ENCODE measurements around the gene RNF130.
"Not testable (repeated sequence)": the region's sequence is repeated elsewhere in the genome, so short reads cannot be mapped to it uniquely, and the experiment has no call there.

The RNF130 gene

DNA sequence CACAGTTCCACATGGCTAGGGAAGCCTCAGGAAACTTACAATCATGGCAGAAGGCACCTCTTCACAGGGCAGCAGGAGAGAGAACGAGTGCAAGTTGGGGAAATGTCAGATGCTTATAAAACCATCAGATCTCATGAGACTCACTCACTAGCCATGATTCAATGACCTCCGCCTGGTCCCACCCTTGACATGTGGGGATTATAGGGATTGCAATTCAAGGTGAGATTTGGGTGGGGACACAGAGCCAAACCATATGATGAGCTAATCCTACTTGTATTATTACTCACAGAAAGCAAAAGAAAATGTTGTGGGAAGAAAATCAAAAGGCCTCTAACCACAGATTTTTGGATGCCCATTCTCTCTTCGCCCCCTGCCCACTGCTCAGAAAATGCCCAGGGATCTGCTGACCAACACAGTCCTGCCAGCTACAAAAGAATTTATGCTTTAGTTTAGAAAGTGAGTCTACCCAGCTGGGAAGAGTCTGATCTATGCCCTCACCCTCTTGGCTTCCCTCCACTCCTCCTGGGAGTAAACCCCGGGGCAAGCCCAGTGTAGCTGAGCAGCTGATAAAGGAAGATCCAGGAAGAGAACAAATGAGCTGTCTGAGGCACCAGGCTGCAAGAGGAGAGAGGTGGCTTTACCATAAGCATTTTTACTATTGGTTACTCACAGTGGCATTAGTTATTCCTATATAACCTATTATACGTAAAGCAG, 53.1 kb downstream of the RNF130 start:
- DNase-seq (ENCODE audit: low spot score) = no peak

DNA sequence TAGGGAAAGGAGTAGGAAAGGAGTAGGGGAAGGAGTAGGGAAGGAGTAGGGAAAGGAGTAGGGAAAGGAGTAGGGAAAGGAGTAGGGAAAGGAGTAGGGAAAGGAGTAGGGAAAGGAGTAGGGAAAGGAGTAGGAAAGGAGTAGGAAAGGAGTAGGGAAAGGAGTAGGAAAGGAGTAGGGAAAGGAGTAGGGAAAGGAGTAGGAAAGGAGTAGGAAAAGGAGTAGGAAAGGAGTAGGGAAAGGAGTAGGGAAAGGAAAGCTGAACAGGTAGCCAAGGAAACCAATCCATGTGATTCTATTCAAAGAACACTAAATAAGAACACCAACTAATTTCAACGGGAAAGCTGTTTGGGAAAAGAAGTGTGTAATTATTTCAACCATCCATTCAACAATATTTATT, 56.0 kb downstream of the RNF130 start:
- not testable (repeated sequence) for DNase-seq (ENCODE audit: low spot score)

DNA sequence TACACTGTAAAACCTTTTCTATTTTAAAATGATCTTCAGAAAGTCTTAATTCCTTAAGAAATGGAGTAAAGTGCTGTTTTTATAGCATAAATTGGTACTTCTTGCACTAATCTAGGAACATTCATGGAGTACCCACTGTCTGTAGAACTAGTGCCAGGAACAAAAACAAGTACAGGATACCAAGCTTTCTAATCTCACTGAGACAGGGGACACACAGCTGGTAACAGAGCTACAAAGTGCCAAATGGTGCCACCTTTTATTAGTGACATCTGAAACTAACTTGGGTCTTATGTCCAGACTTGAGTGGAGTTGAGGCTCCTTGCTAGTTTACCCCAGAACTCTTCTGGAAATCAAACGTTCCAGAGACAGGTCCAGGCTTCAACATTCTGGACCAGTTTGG, 57.9 kb downstream of the RNF130 start:
- DNase-seq (ENCODE audit: low spot score) = no peak

DNA sequence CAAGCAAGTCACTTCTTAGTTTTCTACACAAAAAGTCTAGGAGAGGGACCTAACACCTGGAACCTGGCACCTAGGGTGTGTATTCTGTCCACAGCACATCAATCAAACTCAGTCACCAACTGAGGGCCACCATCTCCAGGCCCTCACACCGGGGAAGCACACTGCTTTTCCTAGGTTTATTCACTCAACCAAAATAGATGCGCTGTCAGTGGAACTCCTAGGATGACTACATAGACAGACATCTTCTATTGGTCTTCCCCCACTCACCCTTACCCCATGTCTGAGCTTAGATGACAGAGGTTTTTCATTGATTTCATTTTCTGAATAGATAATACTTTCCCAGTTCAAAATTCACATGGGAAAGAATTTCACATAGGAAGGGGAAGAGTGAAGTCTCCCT, 59.2 kb downstream of the RNF130 start:
- DNase-seq (ENCODE audit: low spot score) = no peak

DNA sequence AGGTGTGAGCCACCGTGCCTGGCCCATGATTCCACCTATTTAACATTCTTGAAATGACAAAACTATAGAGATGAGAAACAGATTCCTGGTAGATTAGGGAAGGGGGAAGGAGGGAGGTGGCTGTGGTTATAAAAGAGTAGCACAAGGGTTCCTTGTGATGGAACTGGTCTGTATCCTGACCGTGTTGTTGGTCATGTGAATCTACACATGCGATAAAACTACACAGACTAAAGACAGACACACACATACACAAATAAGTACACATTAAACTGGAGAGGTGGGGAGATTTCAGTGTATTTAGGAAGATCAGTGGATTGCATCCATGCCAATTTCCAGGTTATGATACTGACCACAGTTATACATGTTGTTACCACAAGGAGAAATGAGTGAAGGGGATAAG, 60.9 kb downstream of the RNF130 start:
- DNase-seq (ENCODE audit: low spot score) = no peak

DNA sequence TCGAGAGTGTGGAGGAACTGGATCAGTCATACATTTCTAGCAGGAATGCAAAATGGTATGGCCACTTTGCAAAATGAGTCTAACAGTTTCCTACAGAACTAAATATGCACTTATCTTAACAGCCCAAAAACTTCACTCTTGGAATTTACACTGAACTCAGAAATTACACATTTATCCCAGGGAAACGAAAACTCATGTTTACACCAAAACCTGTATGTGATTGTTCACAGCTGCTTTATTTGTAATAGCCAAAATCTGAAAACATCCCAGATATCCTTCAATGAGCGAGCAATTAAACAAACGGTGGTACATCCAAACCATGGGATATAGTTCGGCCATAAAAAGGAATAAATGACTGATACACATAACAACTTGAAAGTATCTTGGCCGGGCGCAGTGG, 62.0 kb downstream of the RNF130 start:
- no peak for DNase-seq (ENCODE audit: low spot score)

DNA sequence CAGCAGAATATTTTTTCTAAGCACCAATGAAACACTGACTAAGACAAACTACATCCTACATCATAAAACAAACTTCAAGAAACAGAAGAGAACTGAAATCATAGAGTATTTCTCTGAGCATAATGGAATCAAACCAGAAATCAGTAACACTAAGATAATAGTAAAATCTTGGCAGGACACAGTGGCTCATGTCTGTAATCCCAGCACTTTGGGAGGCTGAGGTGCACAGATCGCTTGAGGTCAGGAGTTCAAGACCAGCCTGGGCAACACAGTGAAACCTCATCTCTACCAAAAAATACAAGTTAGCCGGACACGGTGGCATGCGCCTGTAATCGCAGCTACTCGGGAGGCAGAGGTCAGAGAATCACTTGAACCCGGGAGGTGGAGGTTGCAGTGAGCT, 63.1 kb downstream of the RNF130 start:
- no peak for DNase-seq (ENCODE audit: low spot score)

DNA sequence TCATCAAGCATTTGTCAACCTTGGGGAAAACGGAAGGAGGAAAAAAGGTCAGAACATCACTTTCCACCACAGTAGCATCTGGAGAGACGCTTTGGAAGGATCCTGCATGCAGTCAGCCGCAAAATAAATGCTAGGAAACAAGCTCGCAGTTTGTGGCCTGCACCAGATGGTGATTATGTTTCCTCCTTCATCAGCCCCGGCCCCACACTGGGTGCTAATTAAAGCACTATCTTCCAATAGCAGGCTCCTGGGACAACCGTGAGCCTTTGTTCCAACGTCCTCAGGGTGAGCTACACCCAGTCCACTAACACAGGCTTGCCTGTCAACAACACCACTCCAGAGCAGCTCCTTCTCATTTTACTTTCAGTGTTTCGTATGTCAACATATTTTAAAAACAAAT, 64.0 kb downstream of the RNF130 start:
- no peak for DNase-seq (ENCODE audit: low spot score)

DNA sequence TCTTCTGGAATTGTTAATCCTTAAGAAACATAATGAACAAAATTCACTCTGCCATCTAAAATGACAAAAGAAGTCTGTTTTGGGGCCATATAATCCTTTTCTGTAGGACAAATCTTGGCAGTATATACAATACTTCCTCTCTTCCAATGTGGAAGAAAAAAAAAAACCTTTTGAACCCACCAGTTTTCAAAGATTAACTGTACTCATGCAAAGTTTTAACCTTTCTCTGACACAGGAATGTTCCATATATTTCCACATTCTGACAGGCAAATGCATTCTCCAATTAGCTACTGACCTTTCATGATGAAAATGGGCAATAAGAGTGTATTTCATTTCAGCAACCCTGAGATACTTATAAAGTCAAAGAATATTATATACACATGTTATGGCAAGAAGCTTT, 65.4 kb downstream of the RNF130 start:
- no peak for DNase-seq (ENCODE audit: low spot score)

DNA sequence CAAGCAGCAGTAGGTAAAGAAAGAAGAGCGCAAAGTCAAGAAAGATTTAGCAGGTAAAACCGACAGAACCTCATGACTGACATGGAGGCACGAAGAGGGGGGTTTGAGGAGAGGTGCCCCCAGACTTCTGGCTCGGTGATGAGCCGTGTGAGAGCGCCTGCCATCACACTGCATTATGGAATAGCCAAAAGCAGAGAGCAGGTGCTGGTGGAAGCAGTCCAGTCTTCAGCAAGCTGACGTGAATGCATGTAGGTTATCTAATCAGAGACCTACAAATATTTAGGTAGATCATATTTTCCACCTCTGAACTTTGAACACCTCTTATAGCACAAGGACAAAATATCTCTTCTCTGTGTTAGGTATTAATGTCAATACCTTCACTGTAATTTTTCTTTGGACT, 68.4 kb downstream of the RNF130 start:
- no peak for DNase-seq (ENCODE audit: low spot score)

DNA sequence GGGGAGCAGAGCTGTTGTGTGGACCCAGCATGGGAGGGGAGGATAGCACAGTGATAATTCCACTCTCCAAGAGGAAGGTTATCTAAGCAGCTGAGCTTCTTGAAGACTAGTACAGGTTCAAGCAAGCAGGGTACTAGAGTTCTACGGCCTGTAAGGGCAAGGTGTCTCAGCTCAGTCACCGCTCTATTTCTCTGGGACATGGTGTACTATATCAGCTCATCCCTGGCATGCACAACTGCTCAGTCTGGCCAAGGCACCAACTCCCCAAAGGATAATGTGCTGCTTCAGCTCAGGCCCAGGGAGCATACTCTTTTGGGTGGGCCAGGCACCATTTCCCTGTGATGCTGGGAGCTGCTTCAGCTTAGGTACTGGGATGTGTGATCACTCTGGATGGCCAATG, 69.8 kb downstream of the RNF130 start:
- no peak for DNase-seq (ENCODE audit: low spot score)

DNA sequence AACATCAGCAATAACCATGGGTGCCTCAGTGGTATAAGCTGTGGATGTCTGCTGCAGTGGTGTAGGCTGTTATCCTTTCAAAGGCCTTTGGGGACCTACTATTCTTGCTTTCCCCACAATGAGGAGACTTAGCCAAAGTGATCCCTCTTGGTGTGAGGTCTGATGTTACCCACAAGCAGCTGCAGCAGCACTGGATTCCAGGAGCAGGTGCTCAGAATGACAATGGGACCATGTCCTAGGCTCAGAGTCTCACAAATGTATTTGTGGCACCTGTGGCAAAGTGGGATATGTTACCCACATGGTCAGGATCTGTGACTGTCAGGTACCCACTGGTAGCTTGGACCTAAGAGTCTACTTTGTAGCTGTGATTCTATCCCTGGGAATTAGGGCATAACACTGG, 70.4 kb downstream of the RNF130 start:
- no peak for DNase-seq (ENCODE audit: low spot score)

DNA sequence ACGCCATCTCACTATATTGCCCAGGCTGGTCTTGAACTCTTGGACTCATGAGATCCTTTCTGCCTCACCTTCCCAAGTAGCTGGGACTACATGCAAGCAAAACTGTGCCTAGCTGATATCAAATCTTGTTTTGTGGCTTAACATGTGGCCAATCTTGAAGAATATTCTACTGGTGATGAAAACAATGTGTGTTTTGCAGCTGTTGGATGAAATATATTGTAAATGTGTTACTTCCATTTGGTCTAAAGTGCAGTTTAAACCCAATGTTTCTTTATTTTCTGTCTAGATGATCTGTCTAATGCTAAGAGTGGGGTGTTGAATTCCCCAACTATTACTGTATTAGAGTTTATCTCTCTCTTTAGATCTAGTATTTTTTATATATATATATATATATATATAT, 73.1 kb downstream of the RNF130 start:
- no peak for DNase-seq (ENCODE audit: low spot score)

DNA sequence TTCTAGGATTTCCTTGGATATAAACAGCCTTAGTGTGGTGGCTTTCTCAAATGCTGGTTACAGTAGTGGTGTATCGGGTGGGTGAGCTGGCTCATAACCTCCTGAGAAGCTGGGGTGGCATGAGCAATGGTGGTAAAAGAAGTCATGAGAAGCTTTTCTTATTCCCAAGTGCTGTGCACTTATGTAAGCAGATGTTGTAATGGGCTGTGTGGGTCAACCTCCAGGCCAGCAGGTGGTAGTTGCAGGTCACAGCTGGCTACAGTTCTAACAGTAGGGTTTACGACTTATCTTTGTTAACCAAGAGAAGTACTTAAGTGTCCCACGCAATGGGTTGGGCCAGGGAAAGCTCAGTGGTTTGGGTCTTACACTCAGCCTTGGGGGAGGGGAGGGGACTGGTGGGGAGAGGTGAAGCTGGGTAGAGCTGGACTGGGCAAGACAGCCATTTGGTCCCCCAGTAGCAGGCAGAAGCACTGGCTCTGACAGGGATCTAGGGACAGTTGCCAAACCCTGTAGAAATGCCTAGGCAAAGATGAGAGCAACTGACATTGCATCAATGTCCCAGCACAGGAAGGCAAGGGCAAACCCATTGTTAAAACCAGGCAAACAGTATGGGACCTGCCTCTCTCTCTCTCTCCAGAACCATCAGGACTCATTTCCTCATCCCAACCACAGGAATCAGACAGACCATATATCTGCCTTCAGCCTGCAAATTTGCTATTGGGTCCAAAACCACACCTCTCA, 76.8 kb downstream of the RNF130 start:
- no peak for DNase-seq (ENCODE audit: low spot score)

DNA sequence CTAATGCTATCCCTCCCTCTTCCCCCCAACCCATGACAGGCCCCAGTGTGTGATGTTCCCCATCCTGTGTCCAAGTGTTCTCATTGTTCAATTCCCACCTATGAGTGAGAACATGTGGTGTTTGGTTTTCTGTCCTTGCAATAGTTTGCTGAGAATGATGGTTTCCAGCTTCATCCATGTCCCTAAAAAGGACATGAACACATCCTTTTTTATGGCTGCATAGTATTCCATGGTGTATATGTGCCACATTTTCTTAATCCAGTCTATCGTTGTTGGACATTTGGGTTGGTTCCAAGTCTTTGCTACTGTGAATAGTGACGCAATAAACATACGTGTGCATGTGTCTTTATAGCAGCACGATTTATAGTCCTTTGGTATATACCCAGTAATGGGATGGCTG, 78.7 kb downstream of the RNF130 start:
- not testable (repeated sequence) for DNase-seq (ENCODE audit: low spot score)

DNA sequence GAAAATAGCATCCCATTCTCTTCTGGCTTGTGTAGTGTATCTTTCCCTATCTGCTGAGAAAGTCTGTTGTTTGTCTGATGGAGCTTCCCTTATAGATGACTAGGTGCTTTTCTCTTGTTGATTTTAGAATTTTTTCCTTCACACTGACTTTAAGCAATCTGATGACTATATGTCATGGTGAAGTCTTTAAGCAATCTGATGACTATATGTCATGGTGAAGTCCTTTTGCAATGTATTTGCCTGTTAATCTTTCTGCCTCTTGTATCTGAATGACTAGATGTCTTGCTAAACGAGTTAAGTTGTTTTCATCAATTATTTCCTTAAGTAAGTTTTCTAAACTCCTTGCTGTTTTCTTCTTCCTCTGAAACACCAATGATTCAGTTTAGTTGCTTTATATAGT, 80.5 kb downstream of the RNF130 start:
- no peak for DNase-seq (ENCODE audit: low spot score)

DNA sequence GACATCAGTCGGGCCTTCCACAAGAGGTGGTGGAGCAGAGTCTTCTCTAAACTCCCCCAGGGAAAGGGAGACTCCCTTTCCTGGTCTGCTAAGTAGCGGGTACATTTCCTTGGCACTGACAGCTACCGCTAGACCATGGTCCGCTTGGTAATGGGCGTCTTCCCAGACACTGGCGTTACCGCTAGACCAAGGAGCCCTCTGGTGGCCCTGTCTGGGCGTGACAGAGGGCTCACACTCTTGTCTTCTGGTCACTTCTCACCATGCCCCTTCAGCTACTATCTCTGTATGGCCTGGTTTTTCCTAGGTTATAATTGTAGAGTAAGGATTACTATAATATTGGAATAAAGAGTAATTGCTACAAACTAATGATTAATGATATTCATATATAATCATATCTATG, 81.0 kb downstream of the RNF130 start:
- DNase-seq (ENCODE audit: low spot score) = not testable (repeated sequence)

DNA sequence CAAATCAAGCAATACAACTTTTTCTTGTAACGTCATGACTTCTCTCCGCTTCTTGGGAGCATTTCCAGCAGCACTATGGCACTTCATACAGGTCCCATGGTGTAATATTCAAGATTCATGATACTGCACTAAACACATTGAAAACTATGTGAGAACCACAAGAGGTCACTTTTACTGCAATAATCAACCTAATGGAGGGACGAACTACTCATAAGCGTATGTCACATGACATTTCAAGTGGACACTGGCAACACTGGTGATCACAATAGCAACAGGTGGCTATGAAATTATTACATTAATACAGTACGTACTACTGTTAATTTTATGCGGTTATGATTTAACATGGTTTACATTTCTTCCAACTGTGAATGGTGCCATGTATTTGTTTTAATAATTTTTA, 85.2 kb downstream of the RNF130 start:
- no peak for DNase-seq (ENCODE audit: low spot score)

DNA sequence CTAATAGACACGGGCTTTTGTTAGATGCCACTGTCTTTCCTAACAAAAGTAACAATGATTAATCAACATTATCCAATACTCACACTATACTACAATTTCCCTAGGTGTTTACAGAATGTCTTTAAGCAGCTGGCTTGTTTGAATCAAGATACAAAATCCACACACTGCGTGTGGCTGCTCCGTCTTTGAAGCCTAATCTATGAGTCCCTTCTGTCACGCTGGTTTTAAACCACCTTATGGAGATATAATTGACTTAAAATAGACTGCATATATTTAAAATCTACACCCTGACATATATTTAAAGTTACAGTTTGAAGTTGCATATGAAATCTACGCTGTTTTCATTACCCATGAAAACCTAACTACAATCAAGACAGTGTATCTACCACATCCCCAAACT, 89.9 kb downstream of the RNF130 start:
- DNase-seq (ENCODE audit: low spot score) = no peak

DNA sequence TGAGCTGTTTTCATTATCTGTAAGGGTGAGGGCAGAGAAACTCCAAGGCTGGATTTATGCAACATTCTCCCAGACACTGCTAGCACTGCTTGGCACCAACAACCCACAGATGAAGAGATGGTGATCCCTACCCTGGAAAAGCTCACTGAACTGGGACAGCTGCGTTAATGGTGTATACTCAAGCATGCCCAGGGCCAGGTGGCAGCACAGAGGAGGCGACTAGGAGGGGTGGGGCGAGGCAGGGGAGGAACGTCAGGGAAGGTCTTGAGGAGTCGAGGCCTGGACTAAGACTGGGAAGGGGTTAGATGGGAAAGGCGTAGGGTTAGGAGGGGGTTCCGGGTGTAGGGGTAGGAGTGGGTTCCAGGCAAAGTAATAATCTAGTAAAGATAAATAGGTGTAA, 90.8 kb downstream of the RNF130 start:
- no peak for DNase-seq (ENCODE audit: low spot score)

DNA sequence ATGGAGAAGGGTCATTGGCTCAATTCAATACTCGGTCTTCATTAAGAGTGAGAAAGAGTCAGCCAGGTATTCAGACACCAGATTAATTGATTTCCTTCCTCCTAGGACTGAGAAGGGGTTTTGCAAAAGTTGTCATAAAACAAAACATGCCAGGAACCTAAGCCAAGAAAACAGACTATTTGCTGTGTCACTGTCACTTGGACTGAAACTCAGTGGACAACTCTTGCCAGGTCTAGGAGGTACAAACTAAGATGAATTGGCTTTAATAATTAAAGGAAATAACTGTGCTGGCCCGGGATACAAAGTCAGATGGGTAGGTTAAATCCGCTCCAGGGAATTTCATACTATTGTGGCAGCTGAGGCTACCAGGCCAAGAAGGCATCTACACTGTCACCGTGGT, 92.8 kb downstream of the RNF130 start:
- no peak for DNase-seq (ENCODE audit: low spot score)

DNA sequence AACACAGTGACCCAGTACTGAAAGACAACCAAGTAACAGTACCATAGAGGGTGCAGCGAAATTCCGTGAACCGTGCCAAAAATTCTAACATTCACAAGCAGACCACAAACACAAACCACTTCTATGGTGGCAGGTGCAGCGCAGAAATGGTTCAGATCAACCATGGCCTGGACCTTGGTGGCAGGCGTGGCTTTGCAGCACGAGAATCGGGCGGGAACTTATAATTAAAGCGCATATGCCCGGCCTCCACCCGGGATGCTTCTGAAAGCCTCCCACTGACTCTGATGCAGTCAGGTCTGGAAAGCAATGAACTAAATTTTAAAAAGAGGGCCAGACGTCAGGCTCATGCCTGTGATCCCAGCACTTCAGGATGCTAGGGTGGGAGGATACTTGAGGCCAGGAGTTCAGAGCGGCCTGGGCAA, 95.8 kb downstream of the RNF130 start:
- DNase-seq (ENCODE audit: low spot score) = no peak

DNA sequence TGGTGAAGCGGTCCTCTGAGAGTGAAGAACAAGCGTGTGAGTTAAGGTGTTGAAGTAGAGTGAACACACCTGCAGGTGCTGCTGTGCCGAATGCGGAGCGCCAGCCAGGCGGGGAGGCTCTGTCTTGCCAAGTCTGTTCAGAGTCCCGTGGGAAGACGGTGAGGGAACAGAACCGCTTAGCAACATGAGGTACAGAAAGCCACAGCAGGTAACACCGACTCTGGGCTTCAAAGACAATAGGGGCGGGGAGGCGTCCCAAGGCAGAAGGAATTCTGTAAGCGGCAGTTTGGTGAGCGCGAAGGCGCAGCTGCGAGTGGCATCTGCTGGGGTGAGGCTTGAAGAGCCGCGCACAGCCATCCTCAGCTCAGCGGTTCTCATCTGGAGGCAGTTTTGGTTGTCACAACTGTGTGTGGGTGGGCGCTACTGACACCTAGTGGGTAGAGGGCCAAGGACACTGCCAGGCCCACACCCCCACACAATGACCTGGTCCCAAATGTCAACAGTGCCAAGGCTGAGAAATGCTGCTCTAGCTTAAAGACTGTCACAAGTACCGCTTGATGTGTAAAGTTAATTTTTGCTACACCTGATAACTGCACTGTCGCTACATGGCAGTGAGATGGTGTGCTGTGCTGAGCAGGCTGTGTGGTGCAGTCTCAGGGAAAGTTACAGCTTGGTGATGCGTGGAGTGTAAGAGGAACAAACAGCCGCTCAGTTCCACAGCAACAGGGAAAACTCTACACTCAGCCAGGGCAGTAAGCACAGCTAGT, 96.4 kb downstream of the RNF130 start:
- peak; percentile 32 for DNase-seq (ENCODE audit: low spot score)

Data from activated CD4-positive, alpha-beta T cell treated with anti-CD3 and anti-CD28 coated beads, Interleukin-2, Interleukin-4, amounts not matched to agents 100 ng/mL and 50 ng/mL, durations not matched to agents 16 hours and 8 hours (primary cell).